HG02885 (cell line): ENCODE measurements around the gene TEX38.
"Not testable (repeated sequence)": the region's sequence is repeated elsewhere in the genome, so short reads cannot be mapped to it uniquely, and the experiment has no call there.

Experiments
- ATAC-seq: cut with Tn5 transposase; IDR thresholded peaks from one replicate; pipeline ENCODE4 v1.9.1; 2021; ENCODE audit warnings: mild to moderate bottlenecking; ENCODE audit not compliant: unreplicated experiment, poor library complexity

TEX38 gene

GRCh38 chr1:46719689-46720088 is 48.0 kb downstream of the TEX38 start:
- ATAC-seq: no peak

GRCh38 chr1:46720319-46720718 is 48.7 kb downstream of the TEX38 start:
- ATAC-seq: not testable (repeated sequence)

- no peak for ATAC-seq
Measured at GRCh38 chr1:46721204-46721603, 49.5 kb downstream of the TEX38 start.

GRCh38 chr1:46721686-46722205 is 50.1 kb downstream of the TEX38 start:
- no peak for ATAC-seq
